ENCODE data around the gene MCUB.
"Not testable (repeated sequence)": the region's sequence is repeated elsewhere in the genome, so short reads cannot be mapped to it uniquely, and the experiment has no call there.

Gene MCUB

DNA sequence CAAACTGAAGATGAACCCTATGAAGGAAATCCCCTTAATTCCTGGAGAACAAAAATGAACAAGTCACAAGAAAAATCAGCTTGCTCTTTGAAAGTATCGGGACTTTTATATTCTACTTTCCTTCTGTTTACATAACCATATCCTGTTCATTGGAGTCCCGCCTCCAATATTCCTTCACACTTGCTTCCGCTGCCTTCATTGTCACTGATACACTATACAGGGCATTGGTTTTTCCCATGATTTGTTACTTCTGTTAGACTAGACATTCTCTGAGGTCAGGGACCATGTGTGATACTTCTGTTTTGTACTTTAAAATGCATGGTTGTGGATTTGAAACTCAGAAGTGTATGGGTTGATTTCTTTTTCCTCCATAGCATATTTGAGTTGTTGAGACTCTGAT, 18.8 kb downstream of the MCUB start:
- DNase-seq (ENCODE audit: low read depth in 2 of 2), result no peak

- DNase-seq (ENCODE audit: low read depth in 2 of 2), result not testable (repeated sequence)
These were observed 20.0 kb downstream of the MCUB start for GRCh38 chr4:109579997-109580396.

DNA sequence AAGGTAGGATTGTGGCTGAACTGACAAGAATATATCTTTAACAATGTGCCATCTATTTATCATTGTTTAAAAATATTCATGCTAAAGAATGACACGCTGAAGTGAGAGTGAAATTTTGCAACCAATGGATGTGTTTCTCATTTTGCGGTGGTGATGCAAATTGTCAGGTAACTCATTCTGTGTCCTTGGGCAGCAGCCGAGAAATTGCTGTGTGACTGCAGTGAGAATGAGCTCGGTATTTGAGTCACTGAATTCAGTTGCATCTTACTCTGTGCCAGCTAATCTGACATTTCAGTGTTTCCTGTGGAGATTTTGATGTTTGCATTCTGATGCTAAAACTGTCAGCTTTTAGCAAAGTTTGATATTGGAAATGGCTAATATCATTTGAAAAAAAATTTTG, 28.1 kb downstream of the MCUB start:
- peak in 1 of 2 donors; percentile 12 for DNase-seq (ENCODE audit: low read depth in 2 of 2)

GRCh38 chr4:109589119-109589518, 29.1 kb downstream of the MCUB start:
- no peak for DNase-seq (ENCODE audit: low read depth in 2 of 2)

GRCh38 chr4:109589605-109590004, 29.6 kb downstream of the MCUB start:
- no peak for DNase-seq (ENCODE audit: low read depth in 2 of 2)

DNA sequence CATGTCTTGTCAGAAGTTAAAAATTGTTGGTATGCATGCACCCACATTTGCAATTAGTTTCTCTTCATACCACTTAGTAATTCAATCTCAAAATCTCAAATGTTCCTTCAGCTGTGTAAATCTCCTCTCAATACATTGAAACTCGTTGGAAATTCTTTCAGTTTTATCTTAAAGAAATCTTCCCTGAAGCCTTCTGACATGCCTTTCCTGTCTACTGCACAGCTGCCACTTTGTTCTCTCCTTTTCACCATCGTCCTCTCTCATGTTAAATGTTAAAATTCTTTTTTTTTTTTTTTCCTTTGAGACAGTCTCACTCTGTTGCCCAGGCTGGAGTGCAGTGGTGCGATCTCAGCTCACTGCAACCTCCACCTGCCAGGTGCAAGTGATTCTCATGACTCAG, 30.9 kb downstream of the MCUB start:
- DNase-seq (ENCODE audit: low read depth in 2 of 2), result no peak

DNA sequence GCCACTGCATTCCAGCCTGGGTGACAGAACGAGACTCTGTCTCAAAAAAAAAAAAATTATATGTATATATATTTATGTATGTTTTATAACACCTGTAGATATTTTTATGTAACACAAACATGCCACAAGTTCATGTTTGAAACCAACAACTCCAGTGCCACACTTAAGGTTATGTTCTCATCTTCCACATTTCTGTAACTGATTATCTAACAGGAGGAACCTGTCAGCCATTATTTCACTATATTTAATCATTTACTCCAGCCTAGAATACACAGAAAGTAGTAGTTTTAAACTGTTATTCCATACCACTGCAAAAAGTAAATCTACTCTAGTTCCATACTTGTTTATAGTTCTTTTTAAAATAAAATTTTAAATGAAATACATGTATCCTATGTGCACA, 32.3 kb downstream of the MCUB start:
- DNase-seq (ENCODE audit: low read depth in 2 of 2), result no peak

DNA sequence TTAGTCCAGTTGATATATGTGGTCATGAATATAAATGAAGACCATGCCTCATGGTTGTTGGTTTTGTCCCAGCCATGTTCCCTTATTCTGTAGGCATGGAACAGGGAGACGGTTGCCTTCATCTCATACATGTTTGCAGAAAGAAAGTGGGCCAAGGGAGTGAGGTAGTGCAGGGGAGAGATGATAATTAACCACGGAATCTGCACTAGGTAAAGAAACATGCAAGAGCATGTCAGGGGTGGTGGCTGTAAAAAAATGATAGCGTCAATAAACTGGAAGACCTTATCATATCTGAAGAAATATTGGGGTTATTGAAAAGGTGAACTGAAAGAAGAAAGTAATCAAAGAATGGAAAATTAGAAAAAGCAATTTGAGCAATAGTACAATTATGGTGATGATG, 35.1 kb downstream of the MCUB start:
- DNase-seq (ENCODE audit: low read depth in 2 of 2), result not testable (repeated sequence)

DNA sequence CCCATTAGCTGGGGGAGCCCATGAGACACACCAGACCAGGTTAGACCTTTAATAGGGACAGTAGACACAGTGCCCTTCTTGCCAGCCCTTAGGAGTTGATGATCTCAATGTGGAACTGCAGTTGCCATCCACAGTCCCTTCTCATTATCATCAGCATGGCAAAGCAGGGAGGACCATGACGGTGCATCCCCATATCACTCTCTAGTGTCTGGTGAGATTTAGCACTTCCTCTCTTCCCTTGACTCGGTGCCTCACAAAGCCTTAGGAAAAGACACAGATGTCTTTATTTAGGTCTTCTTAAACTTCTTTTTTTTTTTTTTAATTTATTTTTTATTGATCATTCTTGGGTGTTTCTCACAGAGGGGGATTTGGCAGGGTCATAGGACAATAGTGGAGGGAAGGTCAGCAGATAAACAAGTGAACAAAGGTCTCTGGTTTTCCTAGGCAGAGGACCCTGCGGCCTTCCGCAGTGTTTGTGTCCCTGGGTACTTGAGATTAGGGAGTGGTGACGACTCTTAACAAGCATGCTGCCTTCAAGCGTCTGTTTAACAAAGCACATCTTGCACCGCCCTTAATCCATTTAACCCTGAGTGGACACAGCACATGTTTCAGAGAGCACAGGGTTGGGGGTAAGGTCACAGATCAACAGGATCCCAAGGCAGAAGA, 36.5 kb downstream of the MCUB start:
- not testable (repeated sequence) for DNase-seq (ENCODE audit: low read depth in 2 of 2)

DNA sequence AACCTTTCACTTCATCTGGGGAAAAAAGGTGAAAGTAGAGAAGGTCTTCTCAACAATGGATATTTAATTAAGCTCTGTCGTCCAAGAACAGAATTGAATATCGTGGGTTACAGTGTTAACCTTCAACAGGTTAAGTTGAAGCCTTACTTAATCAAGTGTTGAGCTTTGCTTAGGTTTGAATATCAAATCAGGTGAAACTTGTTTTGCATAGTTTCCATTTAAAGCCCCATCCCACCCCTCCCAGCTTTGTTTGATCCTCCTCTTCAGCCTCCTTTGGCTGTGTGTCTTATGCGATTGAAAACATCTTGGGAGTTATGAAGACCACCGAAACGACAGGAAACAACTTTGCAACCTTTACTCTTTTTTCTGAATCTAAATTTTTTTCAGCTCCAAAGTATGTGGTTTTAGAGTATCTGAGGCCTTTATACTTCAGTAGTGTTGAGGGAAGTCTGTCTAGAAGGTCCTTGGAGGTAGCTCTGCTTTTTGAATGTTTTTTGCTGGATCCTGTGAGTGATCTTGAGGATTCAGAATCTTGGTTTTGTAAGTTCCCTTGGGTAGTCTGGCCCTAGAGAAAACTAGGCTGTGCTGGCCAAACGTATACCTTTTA, 39.1 kb downstream of the MCUB start:
- no peak for DNase-seq (ENCODE audit: low read depth in 2 of 2)

GRCh38 chr4:109600431-109600830, 40.4 kb downstream of the MCUB start:
- no peak for DNase-seq (ENCODE audit: low read depth in 2 of 2)

- DNase-seq (ENCODE audit: low read depth in 2 of 2), result no peak
These were observed 41.3 kb downstream of the MCUB start for GRCh38 chr4:109601336-109601735.

DNA sequence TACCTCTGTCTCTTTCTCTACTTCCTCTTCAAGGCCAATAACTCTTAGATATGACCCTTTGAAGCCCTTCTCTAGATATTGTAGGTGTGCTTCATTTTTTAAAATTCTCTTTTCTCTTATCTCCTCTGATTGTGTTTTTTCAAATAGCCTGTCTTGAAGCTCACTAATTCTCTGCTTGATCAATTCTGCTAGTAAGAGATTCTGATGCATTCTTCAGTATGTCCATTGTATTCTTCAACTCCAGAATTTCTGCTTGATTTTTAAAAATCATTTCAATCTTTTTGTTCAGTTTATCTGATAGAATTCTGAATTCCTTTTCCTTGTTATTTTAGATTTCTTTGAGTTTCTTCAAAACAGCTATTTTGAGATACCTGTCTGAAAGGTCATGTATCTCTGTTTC, 47.9 kb downstream of the MCUB start:
- DNase-seq (ENCODE audit: low read depth in 2 of 2), result no peak

- no peak for DNase-seq (ENCODE audit: low read depth in 2 of 2)
These were observed 48.8 kb downstream of the MCUB start for GRCh38 chr4:109608879-109609278.

- DNase-seq (ENCODE audit: low read depth in 2 of 2), result no peak
These were observed 49.4 kb downstream of the MCUB start for GRCh38 chr4:109609431-109609830.

GRCh38 chr4:109610489-109610888, 50.4 kb downstream of the MCUB start:
- DNase-seq (ENCODE audit: low read depth in 2 of 2), result no peak

DNA sequence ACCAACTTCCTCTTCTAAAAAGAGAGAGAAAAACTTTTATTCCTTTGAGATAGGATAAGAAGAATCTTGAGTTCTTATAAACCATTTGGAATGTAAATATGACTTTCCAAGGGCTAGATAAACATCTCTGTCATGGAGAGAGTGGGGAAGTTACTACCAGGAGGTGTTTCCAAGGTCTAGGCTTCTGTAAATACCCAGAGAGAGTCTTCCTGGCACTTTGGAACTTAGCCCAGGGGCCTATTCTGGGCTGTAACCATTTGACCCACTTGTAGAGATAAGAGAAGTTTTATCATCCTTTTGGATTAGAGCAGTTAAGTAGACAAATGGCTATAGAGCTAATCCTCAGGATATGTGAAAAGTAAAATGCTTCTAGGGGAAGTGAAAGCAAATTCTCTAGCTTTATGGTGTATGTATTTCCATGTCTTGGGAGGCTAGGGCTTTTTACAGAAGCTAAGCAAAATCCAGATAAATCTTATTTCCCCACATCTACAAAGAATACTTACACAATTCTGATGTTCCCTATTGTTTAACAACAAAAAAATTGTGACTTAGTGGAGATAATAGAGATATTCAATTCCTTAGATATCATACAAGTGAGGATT, 51.1 kb downstream of the MCUB start:
- DNase-seq (ENCODE audit: low read depth in 2 of 2), result no peak

DNA sequence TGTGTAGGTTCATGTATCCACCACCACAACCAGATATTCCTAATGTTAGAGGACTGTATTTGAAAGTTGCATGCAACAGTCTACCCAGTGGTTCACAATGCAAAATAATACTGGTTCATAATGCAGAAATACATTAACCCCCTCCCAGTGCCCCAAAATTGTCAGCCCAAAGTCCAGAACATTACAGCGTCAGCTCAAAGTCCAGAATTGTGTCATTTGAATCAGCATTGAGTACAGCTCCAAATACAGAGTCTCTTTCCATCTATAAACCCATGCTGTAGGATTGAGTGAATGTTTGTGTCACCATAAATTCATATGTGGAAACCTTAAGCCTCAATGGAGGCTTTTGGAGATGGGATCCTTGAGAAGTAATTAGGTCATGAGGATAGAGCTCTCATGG, 54.0 kb downstream of the MCUB start:
- no peak for DNase-seq (ENCODE audit: low read depth in 2 of 2)

DNA sequence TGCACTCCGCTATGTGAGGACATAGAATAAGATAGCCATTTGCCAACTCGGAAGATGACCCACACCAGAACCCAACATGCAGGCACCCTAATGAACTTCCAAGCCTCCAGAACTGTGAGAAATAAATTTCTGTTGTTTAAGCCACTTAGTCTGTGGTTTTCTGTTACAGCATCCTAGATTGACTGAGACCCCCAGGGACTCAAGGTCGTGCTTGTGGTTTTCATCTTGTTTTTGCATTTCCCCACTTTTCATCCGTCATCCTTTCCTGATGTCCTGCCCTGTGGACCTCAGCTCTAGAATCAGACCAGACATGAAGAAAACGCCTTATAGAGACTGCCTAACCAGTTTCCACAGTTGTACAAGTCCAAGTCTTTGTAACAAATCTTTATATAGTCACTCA, 54.4 kb downstream of the MCUB start:
- DNase-seq (ENCODE audit: low read depth in 2 of 2), result no peak

DNA sequence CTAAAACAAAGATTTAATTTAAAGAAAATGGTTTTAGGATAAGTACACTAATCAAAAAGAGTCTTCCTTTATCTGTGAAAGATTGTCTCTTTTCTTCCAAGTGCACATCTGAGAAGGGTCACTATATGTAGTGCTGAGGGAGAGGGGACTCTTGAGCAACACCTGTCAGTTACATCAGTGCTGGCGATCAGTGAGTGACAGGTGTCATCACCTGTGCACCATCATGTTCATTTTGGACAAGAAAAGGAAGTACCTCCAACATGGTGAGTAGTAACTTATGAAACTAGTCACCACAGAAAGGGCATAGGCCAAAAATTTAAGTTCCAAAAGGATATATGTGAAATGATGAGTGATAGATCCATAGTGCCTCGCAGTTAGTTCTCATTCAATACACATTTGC, 55.7 kb downstream of the MCUB start:
- no peak for DNase-seq (ENCODE audit: low read depth in 2 of 2)

GRCh38 chr4:109616243-109616642, 56.2 kb downstream of the MCUB start:
- no peak for DNase-seq (ENCODE audit: low read depth in 2 of 2)

GRCh38 chr4:109622626-109623025, 62.6 kb downstream of the MCUB start:
- no peak for DNase-seq (ENCODE audit: low read depth in 2 of 2)

DNA sequence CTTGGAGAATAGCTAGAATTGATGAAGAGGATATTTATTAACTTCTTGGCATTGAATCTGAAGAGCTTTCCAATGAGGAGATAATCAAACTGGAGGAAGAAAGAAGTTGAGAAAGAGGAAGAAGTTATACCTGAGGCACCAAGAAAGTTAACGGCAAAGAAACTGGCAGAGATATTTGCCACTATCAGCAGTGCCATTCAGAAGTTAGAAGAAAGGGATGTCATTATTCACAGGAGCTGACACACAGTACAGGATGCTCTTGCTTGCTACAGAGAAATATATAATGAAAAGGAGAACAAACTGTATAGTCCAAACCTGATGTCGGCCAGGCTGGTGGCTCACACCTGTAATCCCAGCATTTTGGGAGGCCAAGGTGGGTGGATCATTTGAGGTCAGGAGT, 64.5 kb downstream of the MCUB start:
- DNase-seq (ENCODE audit: low read depth in 2 of 2), result no peak

DNA sequence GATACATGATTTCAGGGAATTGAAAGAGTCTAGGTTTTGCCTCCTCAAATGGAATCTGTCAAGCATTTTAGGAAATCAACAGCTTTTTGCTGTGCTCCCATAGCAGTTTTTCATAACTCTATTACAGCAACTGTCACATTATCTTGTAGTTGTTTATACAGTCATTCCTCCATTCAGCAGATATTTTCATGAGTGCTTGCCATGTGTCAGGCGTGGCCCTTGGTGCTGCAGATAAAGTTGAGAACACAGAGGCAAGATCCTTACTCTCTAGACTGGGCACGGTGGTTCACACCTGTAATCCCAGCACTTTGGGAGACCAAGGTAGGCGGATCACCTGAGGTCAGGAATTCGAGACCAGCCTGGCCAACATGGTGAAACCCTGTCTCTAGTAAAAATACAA, 67.3 kb downstream of the MCUB start:
- DNase-seq (ENCODE audit: low read depth in 2 of 2), result no peak

All from stimulated activated CD8-positive, alpha-beta memory T cell treated with anti-CD3 and anti-CD28 coated beads, Interleukin-7, amount 100 ng/mL, for 4 hours (primary cell).